AG09319 (cell line): Measurements from ENCODE around the gene TCP11.

Experiments used
- DNase-seq: peaks from one replicate; pipeline ENCODE4 v3.0.0-alpha.2; 2010; ENCODE audit warnings: low read depth; ENCODE audit errors: extremely low read depth
- TF ChIP-seq, protein P1 (sequence below): IDR thresholded peaks from 2 replicates; pipeline ENCODE4 v1.5.1; 2011; ENCODE audit warnings: low read depth, mild to moderate bottlenecking, inconsistent platforms, low read length, moderate library complexity

TCP11 gene

GRCh38 chr6:35105078-35105477, 36.1 kb downstream of the TCP11 start:
- DNase-seq, result no peak
- TF ChIP-seq, protein P1, sequence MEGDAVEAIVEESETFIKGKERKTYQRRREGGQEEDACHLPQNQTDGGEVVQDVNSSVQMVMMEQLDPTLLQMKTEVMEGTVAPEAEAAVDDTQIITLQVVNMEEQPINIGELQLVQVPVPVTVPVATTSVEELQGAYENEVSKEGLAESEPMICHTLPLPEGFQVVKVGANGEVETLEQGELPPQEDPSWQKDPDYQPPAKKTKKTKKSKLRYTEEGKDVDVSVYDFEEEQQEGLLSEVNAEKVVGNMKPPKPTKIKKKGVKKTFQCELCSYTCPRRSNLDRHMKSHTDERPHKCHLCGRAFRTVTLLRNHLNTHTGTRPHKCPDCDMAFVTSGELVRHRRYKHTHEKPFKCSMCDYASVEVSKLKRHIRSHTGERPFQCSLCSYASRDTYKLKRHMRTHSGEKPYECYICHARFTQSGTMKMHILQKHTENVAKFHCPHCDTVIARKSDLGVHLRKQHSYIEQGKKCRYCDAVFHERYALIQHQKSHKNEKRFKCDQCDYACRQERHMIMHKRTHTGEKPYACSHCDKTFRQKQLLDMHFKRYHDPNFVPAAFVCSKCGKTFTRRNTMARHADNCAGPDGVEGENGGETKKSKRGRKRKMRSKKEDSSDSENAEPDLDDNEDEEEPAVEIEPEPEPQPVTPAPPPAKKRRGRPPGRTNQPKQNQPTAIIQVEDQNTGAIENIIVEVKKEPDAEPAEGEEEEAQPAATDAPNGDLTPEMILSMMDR, result no peak

GRCh38 chr6:35099116-35099515, 42.0 kb downstream of the TCP11 start:
- TF ChIP-seq, protein P1, result no peak

GRCh38 chr6:35096129-35096862, 44.8 kb downstream of the TCP11 start:
- peak; percentile 52 for DNase-seq
- TF ChIP-seq, protein P1, result no peak

More at GRCh38 chr6:35099116-35099515, 42.0 kb downstream of the TCP11 start:
- no peak for DNase-seq

DNA sequence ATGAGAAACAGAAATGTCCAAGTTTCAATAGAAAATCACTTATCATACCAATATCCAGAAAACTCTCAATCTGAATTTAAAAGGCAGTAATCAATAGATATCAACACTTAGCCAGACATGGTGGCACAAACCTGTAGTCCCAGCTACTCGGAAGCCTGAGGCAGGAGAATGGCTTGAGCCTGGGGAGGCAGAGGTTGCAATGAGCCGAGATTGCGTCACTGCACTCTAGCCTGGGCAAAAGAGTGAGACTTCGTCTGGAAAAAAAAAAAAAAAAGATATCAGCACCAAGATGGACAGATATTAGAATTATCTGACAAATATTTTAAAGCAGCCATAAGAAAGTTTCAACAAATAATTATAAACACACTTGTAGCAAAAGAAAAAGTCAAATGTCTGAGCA, 47.0 kb downstream of the TCP11 start:
- no peak for DNase-seq
- TF ChIP-seq, protein P1, result no peak

GRCh38 chr6:35093783-35094182, 47.4 kb downstream of the TCP11 start:
- TF ChIP-seq, protein P1, result no peak
- no peak for DNase-seq

DNA sequence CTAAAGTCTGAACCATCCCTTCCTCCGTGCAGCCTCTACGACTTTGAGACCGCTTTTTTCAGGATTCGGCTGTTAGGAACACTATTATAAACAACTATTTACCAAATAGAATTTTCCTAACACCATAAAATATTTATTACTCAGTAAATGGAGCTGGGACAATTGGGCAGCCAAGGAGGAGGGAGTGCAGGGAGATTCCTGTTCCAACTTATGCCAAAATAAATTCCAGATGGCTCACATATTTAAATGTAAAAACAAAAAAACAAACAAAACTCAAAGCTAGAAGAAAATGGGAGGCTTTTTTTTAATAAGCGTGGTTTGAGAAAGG, 48.1 kb downstream of the TCP11 start:
- peak; percentile 24 for DNase-seq

DNA sequence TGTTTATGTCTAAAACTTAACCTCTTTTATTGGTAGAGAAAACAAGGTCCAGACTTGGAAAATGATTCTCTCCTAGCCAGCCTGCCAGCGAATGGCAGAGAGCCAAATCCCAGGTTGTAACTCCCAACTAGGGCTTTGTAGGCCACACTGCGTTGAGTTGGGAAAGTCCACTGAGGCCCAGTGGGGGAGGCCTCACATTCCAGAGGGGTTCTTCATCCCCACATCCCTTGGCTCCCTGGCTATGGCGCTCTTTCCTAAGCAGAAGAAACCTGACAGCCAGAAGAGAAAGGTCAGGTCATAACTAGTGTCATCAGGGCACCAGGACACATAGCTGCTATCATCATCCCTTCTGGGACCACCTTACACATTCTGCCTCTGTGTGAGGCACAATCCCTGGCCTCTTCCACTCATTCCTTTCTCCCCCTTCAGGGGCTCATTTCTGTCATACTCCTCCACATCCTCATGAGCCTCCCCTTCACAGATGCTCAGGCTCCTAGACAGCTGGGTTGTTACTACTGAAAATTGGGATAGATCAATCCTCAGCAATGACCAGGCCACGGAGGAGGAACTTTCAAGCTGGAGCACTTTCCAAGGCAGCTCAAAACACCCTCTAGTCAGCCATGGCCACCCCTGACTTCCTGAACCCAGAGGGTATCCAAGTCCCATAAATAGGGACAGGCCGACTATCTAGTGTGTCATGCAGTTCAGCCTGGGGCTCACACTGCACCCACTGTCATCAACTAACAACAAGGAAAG, 48.6 kb downstream of the TCP11 start:
- TF ChIP-seq, protein P1, result no peak; the same call in 1 of the 2 replicates
- peak; percentile 44 for DNase-seq

More for the DNA sequence above, 48.1 kb downstream of the TCP11 start:
- TF ChIP-seq, protein P1, result no peak
